Panc1 (cell line): ENCODE measurements around the gene CDK19.

Source experiments
- CTCF ChIP-seq: fragments of 450-650 bp; IDR thresholded peaks from 2 replicates; pipeline ENCODE4 v1.5.1; 2017; ENCODE audit warnings: mild to moderate bottlenecking
- POLR2AphosphoS5 ChIP-seq: IDR thresholded peaks from 2 replicates; pipeline ENCODE4 v1.6.1; 2012; ENCODE audit warnings: mild to moderate bottlenecking, low read depth, low read length, moderate library complexity
- REST ChIP-seq, 2 experiments: IDR thresholded peaks; 2 replicates each; pipeline ENCODE4 v1.6.1; 2011 to 2012; ENCODE audit warnings: low read depth in 2 of 2, control low read depth in 1 of 2, low read length in 1 of 2, mild to moderate bottlenecking in 1 of 2, moderate library complexity in 1 of 2; ENCODE audit not compliant: insufficient read depth in 1 of 2
- SIN3A ChIP-seq: IDR thresholded peaks from 2 replicates; pipeline ENCODE4 v1.6.1; 2012; ENCODE audit warnings: low read depth, mild to moderate bottlenecking, low read length, moderate library complexity, borderline replicate concordance; ENCODE audit not compliant: insufficient read depth

DNA sequence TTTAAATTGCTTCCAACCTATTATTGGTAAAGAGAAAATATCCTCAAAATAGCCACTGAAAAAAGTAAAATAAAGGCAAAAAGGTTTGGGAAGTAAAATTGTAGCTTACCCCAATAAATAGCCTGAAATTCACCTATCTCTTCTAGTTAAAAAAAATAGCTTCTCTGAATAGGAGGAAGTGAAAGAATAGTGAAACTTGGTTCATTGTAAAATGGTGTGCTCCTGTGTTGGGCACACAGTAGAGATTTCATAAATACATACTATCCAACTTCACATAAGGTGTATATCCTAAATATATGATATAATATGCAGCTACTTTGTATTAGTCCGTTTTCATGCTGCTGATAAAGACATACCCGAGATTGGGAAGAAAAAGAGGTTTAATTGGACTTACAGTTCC, 45.3 kb downstream of the CDK19 start:
- no peak for TF ChIP-seq CTCF
- no peak for TF ChIP-seq REST (IDR thresholded peaks at IDR 0.05; ENCODE audit: insufficient read depth in 1 of 2, low read depth in 2 of 2, low read length in 1 of 2)
- TF ChIP-seq POLR2AphosphoS5, result no peak
- TF ChIP-seq SIN3A, result no peak
